ENCODE measurements around the gene SGCD.

DNA sequence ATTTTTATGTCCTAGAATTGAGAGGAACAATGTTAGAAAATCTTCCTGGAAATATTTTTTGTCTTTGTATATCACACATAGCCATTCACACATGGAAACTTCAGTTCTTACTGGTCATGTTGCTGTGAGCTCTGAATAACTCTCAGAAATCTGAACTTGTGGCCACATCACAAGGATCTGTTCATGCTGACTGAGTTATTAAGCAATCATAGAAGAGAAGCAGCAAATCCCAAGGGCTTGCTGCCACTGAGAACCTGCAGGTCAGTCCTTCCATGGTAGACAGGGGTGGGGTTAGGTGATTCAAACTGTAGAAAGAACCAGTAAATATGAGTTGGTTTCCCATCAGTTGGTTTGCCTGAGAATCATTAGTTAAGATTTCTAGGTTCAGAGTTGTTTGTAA lies 27.6 kb downstream of the SGCD start:
- TF ChIP-seq, protein P1, sequence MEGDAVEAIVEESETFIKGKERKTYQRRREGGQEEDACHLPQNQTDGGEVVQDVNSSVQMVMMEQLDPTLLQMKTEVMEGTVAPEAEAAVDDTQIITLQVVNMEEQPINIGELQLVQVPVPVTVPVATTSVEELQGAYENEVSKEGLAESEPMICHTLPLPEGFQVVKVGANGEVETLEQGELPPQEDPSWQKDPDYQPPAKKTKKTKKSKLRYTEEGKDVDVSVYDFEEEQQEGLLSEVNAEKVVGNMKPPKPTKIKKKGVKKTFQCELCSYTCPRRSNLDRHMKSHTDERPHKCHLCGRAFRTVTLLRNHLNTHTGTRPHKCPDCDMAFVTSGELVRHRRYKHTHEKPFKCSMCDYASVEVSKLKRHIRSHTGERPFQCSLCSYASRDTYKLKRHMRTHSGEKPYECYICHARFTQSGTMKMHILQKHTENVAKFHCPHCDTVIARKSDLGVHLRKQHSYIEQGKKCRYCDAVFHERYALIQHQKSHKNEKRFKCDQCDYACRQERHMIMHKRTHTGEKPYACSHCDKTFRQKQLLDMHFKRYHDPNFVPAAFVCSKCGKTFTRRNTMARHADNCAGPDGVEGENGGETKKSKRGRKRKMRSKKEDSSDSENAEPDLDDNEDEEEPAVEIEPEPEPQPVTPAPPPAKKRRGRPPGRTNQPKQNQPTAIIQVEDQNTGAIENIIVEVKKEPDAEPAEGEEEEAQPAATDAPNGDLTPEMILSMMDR (optimal IDR thresholded peaks at IDR 0.05 in 1 of 3, IDR thresholded peaks at IDR 0.05 in 1 of 3, conservative IDR thresholded peaks at IDR 0.05 in 1 of 3; ENCODE audit: extremely low read depth in 1 of 3, insufficient read depth in 2 of 3, low read length in 3 of 3) = no peak
- no peak for TF ChIP-seq EZH2 (IDR thresholded peaks at IDR 0.05; ENCODE audit: low read length)
